Muscle layer of colon (tissue), 2 donors: ENCODE data around the gene WDR82.

ENCODE experiments used
- H3K27ac ChIP-seq: one replicate; pipeline ENCODE4 v1.7.0; 2013; ENCODE audit warnings: low read depth, mild to moderate bottlenecking, low read length, moderate library complexity
- H3K27me3 ChIP-seq, 2 donors: one replicate each; pipeline ENCODE4 v1.7.0; 2013; ENCODE audit warnings: low read length in 2 of 2, mild to moderate bottlenecking in 2 of 2; ENCODE audit not compliant: insufficient read depth in 2 of 2, control insufficient read depth in 1 of 2
- H3K36me3 ChIP-seq: one replicate; pipeline ENCODE4 v1.7.0; 2013; ENCODE audit warnings: mild to moderate bottlenecking, low read length; ENCODE audit not compliant: insufficient read depth
- H3K4me1 ChIP-seq: one replicate; pipeline ENCODE4 v1.7.0; 2013; ENCODE audit warnings: mild to moderate bottlenecking, low read length; ENCODE audit not compliant: insufficient read depth
- H3K4me3 ChIP-seq, 2 donors: one replicate each; pipeline ENCODE4 v1.7.0; 2013; ENCODE audit warnings: low read length in 2 of 2, low read depth in 1 of 2, mild to moderate bottlenecking in 1 of 2, moderate library complexity in 1 of 2
- H3K9ac ChIP-seq: one replicate; pipeline ENCODE4 v1.7.0; 2013; ENCODE audit warnings: low read length
- H3K9me3 ChIP-seq: one replicate; pipeline ENCODE4 v1.7.0; 2013; ENCODE audit warnings: mild to moderate bottlenecking, low read length
- donor health status: abdominal sarcoma.
- donor health status: Adenocarcinoma of cecum.

WDR82 gene

GRCh38 chr3:52238761-52239701 lies 39.4 kb downstream of the WDR82 start, which contains the start of gene TWF2:
Gene TWF2 (minus strand): TSS chr3:52239158. CDS start chr3:52239016, 142 bp downstream.
- no peaks in the 10 kb centered on the region for H3K9me3 ChIP-seq
- peaks cover 15% of the 10 kb centered on the region for H3K36me3 ChIP-seq
- no peaks in the 10 kb centered on the region for H3K27me3 ChIP-seq
- H3K27ac ChIP-seq, result peak within 1 kb of the TSS; percentile 99
- peak within 1 kb of the TSS; percentile 63 for H3K9ac ChIP-seq
- H3K4me3 ChIP-seq, result peak within 1 kb of the TSS; percentile 47 to 98
- H3K4me1 ChIP-seq, result peaks cover 51% of the 10 kb centered on the region

GRCh38 chr3:52238193-52238760 lies 40.2 kb downstream of the WDR82 start:
- peaks cover 15% of the 10 kb centered on the region for H3K36me3 ChIP-seq
- H3K9ac ChIP-seq, result peak overlapping the region; percentile 63
- no peaks in the 10 kb centered on the region for H3K27me3 ChIP-seq
- H3K4me3 ChIP-seq, result peak overlapping the region; percentile 47 to 98
- H3K4me1 ChIP-seq, result peaks cover 53% of the 10 kb centered on the region
- H3K27ac ChIP-seq, result peak overlapping the region; percentile 99
- no peaks in the 10 kb centered on the region for H3K9me3 ChIP-seq

DNA sequence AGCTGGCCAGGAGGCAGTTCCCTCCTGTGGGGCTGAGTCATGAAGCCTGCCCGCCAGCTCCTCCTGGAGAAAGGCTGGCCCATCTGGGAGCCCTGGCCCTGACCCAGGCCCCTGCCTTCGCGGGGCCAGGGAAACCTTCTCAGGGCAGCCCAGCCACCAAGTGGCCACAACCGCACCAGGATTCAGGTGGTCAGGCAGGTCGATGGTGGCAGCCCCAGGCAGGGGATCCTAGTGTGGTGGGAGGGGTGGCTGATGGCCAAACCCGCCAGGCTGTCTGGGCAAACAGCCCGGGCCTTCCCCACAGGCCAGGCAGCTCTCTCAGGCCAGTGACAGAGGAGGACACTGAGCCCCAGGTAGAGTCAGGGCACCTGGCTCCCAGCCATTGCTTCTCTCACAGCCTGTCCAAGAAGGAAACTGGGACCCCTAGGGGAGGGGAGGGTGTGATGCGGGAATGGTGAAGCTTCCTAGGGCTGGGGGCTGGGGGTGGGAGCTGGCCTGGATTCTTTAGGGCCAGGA lies 40.7 kb downstream of the WDR82 start:
- Histone ChIP-seq H3K4me3 (peak overlapping the region; percentile 47 to 98), H3K27me3 (no peaks in the 10 kb centered on the region), H3K9ac (peak overlapping the region; percentile 63), H3K9me3 (no peaks in the 10 kb centered on the region), H3K27ac (peak overlapping the region; percentile 99), H3K36me3 (peaks cover 15% of the 10 kb centered on the region), H3K4me1 (peaks cover 53% of the 10 kb centered on the region)

DNA sequence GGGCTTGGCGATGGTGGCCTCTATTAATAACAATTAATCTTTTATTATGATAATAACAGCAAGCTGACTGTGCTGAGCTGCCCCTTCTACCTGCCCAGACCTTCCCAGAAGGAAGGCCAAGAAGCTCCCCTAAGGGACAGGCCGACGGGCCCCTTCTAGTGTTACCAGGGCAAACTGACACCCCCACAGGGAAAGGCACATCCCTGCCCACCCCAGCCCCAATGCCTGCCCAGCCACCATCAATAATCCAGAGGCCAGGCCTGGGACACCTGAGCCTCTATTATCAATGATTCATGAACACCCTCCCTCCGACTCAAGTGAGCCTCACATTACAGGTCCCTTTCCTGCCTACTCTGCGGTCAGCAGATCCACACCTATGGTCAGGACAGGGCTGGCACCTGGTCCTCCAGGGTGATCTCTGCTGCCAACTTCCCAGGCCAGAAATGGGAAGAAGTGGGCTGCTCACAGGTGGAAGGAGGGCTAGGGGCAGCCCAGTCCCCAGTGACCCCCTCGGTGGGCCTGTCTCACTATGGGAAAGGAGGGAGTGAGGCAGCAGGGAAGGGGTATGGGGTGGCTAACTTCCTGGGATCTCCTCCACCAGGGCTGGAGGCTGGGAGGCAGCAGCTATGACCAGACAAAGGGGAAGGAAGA lies 41.3 kb downstream of the WDR82 start:
- H3K27ac ChIP-seq, result peak overlapping the region; percentile 99
- no peaks in the 10 kb centered on the region for H3K27me3 ChIP-seq
- no peaks in the 10 kb centered on the region for H3K9me3 ChIP-seq
- peak overlapping the region; percentile 63 for H3K9ac ChIP-seq
- H3K4me1 ChIP-seq, result peaks cover 53% of the 10 kb centered on the region
- H3K4me3 ChIP-seq, result peak overlapping the region in 1 of 2 donors; percentile 98
- peaks cover 16% of the 10 kb centered on the region for H3K36me3 ChIP-seq

DNA sequence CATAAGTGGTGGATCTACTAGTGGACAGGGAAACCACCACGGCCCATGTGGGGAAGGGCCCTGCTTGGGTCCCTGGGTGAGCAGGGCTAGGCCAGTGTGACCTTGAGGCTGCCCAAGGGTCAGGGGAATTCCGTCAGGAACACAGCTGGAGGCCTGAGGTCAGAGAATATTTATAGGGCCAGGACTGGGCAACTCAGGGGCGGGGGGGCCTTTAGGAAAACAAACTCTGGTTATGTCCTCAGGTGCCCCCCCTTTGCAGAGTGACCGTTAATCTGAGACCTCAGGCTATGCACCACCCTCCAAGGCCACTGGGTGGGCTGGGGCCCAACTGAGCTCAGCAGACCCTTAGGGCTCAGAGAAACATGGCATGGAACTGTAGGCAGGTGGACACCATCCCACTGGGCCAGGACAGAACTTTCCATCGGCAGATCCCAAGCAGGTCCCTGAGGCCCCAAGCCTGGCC lies 42.0 kb downstream of the WDR82 start:
- Histone ChIP-seq H3K4me3 (no peak overlapping the region), H3K9me3 (no peaks in the 10 kb centered on the region), H3K27ac (peak overlapping the region; percentile 99), H3K36me3 (peaks cover 23% of the 10 kb centered on the region), H3K27me3 (no peaks in the 10 kb centered on the region), H3K9ac (peak overlapping the region; percentile 63), H3K4me1 (peaks cover 53% of the 10 kb centered on the region)

DNA sequence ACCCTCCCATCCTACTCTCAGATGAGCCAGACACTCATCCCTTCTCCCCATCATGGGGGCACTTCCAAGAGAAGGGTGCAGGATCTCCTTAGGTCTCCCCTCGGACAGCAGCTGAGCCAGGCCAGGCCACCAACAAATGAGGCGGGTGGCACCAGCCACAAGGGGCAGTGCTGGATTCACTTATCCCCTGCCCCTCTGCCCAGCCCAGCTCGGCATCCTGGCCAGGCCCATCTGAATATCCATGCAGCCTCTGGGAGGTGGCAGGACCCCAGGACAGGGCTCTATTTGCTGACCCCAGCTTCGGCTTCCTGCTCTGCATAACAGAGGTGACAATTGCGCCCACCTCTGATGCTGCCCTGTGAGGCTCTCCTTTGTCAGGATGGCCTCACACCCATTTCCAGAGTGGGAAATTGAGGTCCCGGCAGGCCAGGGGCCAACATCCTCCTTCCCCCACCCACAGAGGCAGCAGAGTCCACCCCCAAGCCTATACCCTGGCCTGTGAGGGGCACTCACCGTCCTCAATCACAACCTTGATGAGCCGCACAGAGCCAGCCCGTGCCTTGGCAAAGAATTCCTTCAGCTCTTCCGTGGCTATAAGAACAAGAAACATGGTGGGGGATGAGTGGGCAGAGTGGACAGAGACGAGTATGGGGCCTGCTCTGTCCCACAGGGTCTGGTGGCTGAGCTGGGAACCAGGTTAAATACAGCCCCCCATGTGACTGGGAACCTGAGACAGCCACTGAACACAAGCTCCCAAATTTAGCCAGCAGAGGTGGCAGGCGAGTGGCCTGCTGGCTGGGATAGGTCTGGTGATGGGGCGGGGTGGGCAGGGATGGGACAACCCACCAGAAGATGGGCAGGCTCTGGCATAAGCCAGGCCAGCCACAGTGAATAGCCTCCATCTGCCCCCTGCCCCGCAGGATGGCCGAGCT lies 43.7 kb downstream of the WDR82 start:
- H3K9me3 ChIP-seq, result no peaks in the 10 kb centered on the region
- no peak overlapping the region for H3K27ac ChIP-seq
- peaks cover 47% of the 10 kb centered on the region for H3K4me1 ChIP-seq
- peaks cover 39% of the 10 kb centered on the region for H3K36me3 ChIP-seq
- no peaks in the 10 kb centered on the region for H3K27me3 ChIP-seq
- H3K9ac ChIP-seq, result no peak overlapping the region
- no peak overlapping the region for H3K4me3 ChIP-seq

DNA sequence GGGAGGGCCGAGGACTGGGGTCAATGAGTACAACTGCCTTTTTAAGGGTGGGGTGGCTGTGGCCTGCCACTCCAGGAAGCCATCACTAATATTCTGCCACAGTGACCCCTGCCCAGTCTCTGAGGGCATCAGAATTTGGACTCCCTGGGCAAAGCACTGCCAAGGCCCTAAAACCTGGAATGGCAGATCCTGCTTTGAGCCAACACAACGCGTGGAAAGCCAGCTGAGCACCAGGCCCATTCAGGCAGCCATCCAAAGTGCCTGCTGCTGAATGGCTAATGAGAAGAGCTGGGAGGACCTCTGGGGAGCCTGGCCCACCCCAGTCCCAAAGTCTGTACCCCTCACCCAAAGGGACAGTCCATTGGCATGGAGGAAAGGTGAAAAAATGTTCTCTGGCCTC lies 44.5 kb downstream of the WDR82 start:
- Histone ChIP-seq H3K27ac (no peak overlapping the region), H3K36me3 (peaks cover 47% of the 10 kb centered on the region), H3K4me1 (peaks cover 45% of the 10 kb centered on the region), H3K9me3 (no peaks in the 10 kb centered on the region), H3K9ac (no peak overlapping the region), H3K27me3 (no peaks in the 10 kb centered on the region), H3K4me3 (no peak overlapping the region)

DNA sequence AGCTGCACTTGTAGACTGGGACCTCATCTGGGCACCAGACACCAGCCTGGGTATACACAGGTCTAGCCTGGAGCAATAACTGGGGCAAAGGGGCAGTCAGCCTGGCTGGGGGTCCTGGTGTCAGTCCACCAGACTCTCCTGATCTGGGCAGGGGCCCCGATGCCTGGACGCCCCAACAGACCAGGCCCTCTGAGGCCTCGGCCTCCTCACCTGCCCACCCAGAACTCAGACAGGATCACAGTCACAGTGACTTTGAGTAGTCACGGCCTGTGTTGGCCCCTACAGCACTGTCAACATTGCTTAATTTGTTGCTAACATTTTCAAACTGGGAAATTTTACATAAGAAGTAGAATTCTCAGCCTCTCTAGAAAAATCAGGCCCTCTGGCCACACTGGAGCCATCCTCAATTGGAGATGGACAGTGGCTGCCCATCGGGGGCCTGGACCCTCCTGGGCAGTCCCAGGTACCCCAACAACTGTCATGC lies 45.3 kb downstream of the WDR82 start:
- Histone ChIP-seq H3K36me3 (peaks cover 52% of the 10 kb centered on the region), H3K4me3 (no peak overlapping the region)

GRCh38 chr3:52232279-52233107 lies 46.0 kb downstream of the WDR82 start:
- Histone ChIP-seq H3K9ac (no peak overlapping the region), H3K27me3 (no peaks in the 10 kb centered on the region), H3K9me3 (no peaks in the 10 kb centered on the region), H3K4me3 (no peak overlapping the region), H3K36me3 (peaks cover 52% of the 10 kb centered on the region), H3K4me1 (peaks cover 34% of the 10 kb centered on the region), H3K27ac (no peak overlapping the region)

More for the DNA sequence above, 45.3 kb downstream of the WDR82 start:
- no peak overlapping the region for H3K27ac ChIP-seq
- H3K9ac ChIP-seq, result no peak overlapping the region
- no peaks in the 10 kb centered on the region for H3K9me3 ChIP-seq
- peaks cover 41% of the 10 kb centered on the region for H3K4me1 ChIP-seq
- no peaks in the 10 kb centered on the region for H3K27me3 ChIP-seq
